ENCODE data around the gene SEMA4D.

The SEMA4D gene

GRCh38 chr9:89364666-89365531 is 133.0 kb downstream of the SEMA4D start:
- no peak for DNase-seq

- no peak for DNase-seq
Measured at GRCh38 chr9:89363921-89364665, 133.8 kb downstream of the SEMA4D start.

GRCh38 chr9:89363311-89363670 is 134.6 kb downstream of the SEMA4D start:
- DNase-seq, result no peak

GRCh38 chr9:89362647-89363310 is 135.1 kb downstream of the SEMA4D start:
- DNase-seq, result no peak

- DNase-seq, result no peak
Measured at GRCh38 chr9:89361816-89362646, 135.9 kb downstream of the SEMA4D start.

- no peak for DNase-seq
Measured at GRCh38 chr9:89361031-89361430, 136.9 kb downstream of the SEMA4D start.

GRCh38 chr9:89360465-89360864 is 137.4 kb downstream of the SEMA4D start:
- no peak for DNase-seq

- DNase-seq, result no peak
Measured at GRCh38 chr9:89359751-89360261, 138.1 kb downstream of the SEMA4D start.

- DNase-seq, result no peak
Measured at GRCh38 chr9:89358985-89359384, 138.9 kb downstream of the SEMA4D start.

GRCh38 chr9:89358376-89358916 is 139.5 kb downstream of the SEMA4D start:
- DNase-seq, result no peak

- no peak for DNase-seq
Measured at GRCh38 chr9:89357331-89358197, 140.3 kb downstream of the SEMA4D start.

- no peak for DNase-seq
Measured at GRCh38 chr9:89356782-89357181, 141.1 kb downstream of the SEMA4D start.

GRCh38 chr9:89354471-89354870 is 143.4 kb downstream of the SEMA4D start:
- no peak for DNase-seq

- no peak for DNase-seq
Measured at GRCh38 chr9:89353989-89354388, 143.9 kb downstream of the SEMA4D start.

GRCh38 chr9:89352874-89353649 is 144.9 kb downstream of the SEMA4D start:
- DNase-seq, result no peak

GRCh38 chr9:89352451-89352850 is 145.5 kb downstream of the SEMA4D start:
- no peak for DNase-seq

- no peak for DNase-seq
Measured at GRCh38 chr9:89351584-89352300, 146.2 kb downstream of the SEMA4D start.

- DNase-seq, result no peak
Measured at GRCh38 chr9:89350988-89351557, 146.8 kb downstream of the SEMA4D start.

- no peak for DNase-seq
Measured at GRCh38 chr9:89349607-89350006, 148.3 kb downstream of the SEMA4D start.

All from NCI-H748 treated with DMSO at 0.1 percent for 48 hours (cell line).